NB4 (cell line): ENCODE data around the gene AP4B1.

Source experiments
- CTCF ChIP-seq: IDR thresholded peaks from one replicate; pipeline ENCODE4 v1.5.1; 2012; ENCODE audit warnings: low read depth, low read length
- MAX ChIP-seq: IDR thresholded peaks from 2 replicates; pipeline ENCODE4 v1.6.1; 2011; ENCODE audit warnings: low read depth, low read length
- POLR2A ChIP-seq: IDR thresholded peaks from 2 replicates; pipeline ENCODE4 v1.6.1; 2011; ENCODE audit warnings: mild to moderate bottlenecking; ENCODE audit not compliant: insufficient read length; ENCODE audit errors: extremely low read depth

GRCh38 chr1:113872219-113872935 lies 32.2 kb downstream of the AP4B1 start:
- TF ChIP-seq CTCF (no peak), POLR2A (no peak), MAX (no peak)
